Measurements from ENCODE around the gene PTPRG. TPM values are rescaled to one million over a fixed set of nuclear protein-coding genes. Genes with fewer than 3 reads are reported as not detected.

PTPRG gene
- total and polyA plus RNA-seq, 10 of the 15 experiments (the other 5 are each of a cell fraction or from before 2014, with no cell fraction given), result 0.29 to 20.7 (median 1.4) TPM

GRCh38 chr3:61665987-61666386 lies 104.6 kb downstream of the PTPRG start (continued):
- TF ChIP-seq, protein P1, sequence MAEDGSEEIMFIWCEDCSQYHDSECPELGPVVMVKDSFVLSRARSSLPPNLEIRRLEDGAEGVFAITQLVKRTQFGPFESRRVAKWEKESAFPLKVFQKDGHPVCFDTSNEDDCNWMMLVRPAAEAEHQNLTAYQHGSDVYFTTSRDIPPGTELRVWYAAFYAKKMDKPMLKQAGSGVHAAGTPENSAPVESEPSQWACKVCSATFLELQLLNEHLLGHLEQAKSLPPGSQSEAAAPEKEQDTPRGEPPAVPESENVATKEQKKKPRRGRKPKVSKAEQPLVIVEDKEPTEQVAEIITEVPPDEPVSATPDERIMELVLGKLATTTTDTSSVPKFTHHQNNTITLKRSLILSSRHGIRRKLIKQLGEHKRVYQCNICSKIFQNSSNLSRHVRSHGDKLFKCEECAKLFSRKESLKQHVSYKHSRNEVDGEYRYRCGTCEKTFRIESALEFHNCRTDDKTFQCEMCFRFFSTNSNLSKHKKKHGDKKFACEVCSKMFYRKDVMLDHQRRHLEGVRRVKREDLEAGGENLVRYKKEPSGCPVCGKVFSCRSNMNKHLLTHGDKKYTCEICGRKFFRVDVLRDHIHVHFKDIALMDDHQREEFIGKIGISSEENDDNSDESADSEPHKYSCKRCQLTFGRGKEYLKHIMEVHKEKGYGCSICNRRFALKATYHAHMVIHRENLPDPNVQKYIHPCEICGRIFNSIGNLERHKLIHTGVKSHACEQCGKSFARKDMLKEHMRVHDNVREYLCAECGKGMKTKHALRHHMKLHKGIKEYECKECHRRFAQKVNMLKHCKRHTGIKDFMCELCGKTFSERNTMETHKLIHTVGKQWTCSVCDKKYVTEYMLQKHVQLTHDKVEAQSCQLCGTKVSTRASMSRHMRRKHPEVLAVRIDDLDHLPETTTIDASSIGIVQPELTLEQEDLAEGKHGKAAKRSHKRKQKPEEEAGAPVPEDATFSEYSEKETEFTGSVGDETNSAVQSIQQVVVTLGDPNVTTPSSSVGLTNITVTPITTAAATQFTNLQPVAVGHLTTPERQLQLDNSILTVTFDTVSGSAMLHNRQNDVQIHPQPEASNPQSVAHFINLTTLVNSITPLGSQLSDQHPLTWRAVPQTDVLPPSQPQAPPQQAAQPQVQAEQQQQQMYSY (CRISPR knock-in tag; IDR thresholded peaks at IDR 0.05), result no peak
- TF ChIP-seq, protein P2, sequence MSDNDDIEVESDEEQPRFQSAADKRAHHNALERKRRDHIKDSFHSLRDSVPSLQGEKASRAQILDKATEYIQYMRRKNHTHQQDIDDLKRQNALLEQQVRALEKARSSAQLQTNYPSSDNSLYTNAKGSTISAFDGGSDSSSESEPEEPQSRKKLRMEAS (IDR thresholded peaks at IDR 0.05; ENCODE audit: low read depth, low read length), result no peak
- TF ChIP-seq NBN (IDR thresholded peaks at IDR 0.05) (no peak), RCOR1 (conservative IDR thresholded peaks at IDR 0.05; ENCODE audit: low read depth, low read length) (no peak), ZNF622 (IDR thresholded peaks at IDR 0.05) (no peak), SMARCA5 (IDR thresholded peaks at IDR 0.05) (no peak), MEF2B (IDR thresholded peaks at IDR 0.05; ENCODE audit: partially characterized antibody, poor library complexity, severe bottlenecking) (no peak)

- ChIA-PET RAD21 (ENCODE audit: unreplicated experiment) (interaction anchor here (0.7 to 5.9 kb wide), 6 partner anchors 11 to 102 kb away, joined by 3 to 30 read pairs (median 5); no protein-coding TSS in a partner anchor), POLR2A (interaction anchor here (1.0 kb wide), 2 partner anchors 9 to 89 kb away, joined by 3 read pairs; no protein-coding TSS in a partner anchor), SMC1A (ENCODE audit: uncharacterized antibody, unreplicated experiment) (interaction anchor here (0.7 to 3.4 kb wide), 11 partner anchors 8 to 146 kb away, joined by 3 to 16 read pairs (median 4); no protein-coding TSS in a partner anchor), CTCF (interaction anchor here (0.9 to 2.1 kb wide), 5 partner anchors 31 to 106 kb away, joined by 3 to 11 read pairs (median 3); no protein-coding TSS in a partner anchor)
- no peak overlapping the region for H3K9ac ChIP-seq (ENCODE audit: control insufficient read depth, insufficient read depth, low read length)
- no TSS peak for BruUV-seq (replicated peaks)
- no peak overlapping the region for H2AFZ ChIP-seq (ENCODE audit: control insufficient read depth, low read depth, low read length)
- 28% methylated on average over 6 of the region's 6 CpGs for WGBS (ENCODE audit: insufficient coverage, insufficient replicate concordance, low lambda C conversion rate, missing lambda C conversion rate)
- H3K4me2 ChIP-seq (ENCODE audit: control insufficient read depth, insufficient read depth), result no peak overlapping the region
- intact Hi-C loops (cut with micrococcal nuclease; ENCODE audit: unreplicated experiment), result no loop called here
- in situ Hi-C loops (cut with MboI), result no loop called here
- H3K4me1 ChIP-seq (ENCODE audit: control insufficient read depth, insufficient read depth, low read length), result no peaks in the 10 kb centered on the region
- no peak overlapping the region for H3K27ac ChIP-seq (ENCODE audit: control insufficient read depth, insufficient read depth)
- ATAC-seq (no peak), DNase-seq (ENCODE audit: low read depth, low spot score) (no peak), FAIRE-seq (no peak)
- no peaks in the 10 kb centered on the region for H4K20me1 ChIP-seq (ENCODE audit: control insufficient read depth, insufficient read depth)
- H3K4me3 ChIP-seq, result no peak overlapping the region
- no peaks in the 10 kb centered on the region for H3K36me3 ChIP-seq (ENCODE audit: control insufficient read depth in 2 of 2, insufficient read depth in 2 of 2, low read length in 1 of 2)
- no peaks in the 10 kb centered on the region for H3K27me3 ChIP-seq (replicated peaks in 1 of 2; ENCODE audit: control insufficient read depth in 2 of 2, insufficient read depth in 2 of 2, low read length in 1 of 2)
- no peaks in the 10 kb centered on the region for H3K9me3 ChIP-seq (replicated peaks; ENCODE audit: control insufficient read depth, insufficient read depth, low read length)
- H3K79me2 ChIP-seq (ENCODE audit: control insufficient read depth, insufficient read depth, low read length), result no peaks in the 10 kb centered on the region
- TF ChIP-seq HCFC1 (IDR thresholded peaks at IDR 0.05; ENCODE audit: low read length), result no peak
- no peak for TF ChIP-seq SMAD5 (IDR thresholded peaks at IDR 0.05; ENCODE audit: low read depth)
- TF ChIP-seq KLF5 (IDR thresholded peaks at IDR 0.05; ENCODE audit: partially characterized antibody), result no peak
- no peak for TF ChIP-seq PAX5 (IDR thresholded peaks at IDR 0.05; ENCODE audit: borderline replicate concordance, low read depth, low read length)
- TF ChIP-seq GATAD2B (conservative IDR thresholded peaks at IDR 0.05; ENCODE audit: low read depth), result no peak
- no peak for TF ChIP-seq EGR1 (IDR thresholded peaks at IDR 0.05; ENCODE audit: borderline replicate concordance in 1 of 2, low read depth in 2 of 2, low read length in 2 of 2)
- TF ChIP-seq, protein P3, sequence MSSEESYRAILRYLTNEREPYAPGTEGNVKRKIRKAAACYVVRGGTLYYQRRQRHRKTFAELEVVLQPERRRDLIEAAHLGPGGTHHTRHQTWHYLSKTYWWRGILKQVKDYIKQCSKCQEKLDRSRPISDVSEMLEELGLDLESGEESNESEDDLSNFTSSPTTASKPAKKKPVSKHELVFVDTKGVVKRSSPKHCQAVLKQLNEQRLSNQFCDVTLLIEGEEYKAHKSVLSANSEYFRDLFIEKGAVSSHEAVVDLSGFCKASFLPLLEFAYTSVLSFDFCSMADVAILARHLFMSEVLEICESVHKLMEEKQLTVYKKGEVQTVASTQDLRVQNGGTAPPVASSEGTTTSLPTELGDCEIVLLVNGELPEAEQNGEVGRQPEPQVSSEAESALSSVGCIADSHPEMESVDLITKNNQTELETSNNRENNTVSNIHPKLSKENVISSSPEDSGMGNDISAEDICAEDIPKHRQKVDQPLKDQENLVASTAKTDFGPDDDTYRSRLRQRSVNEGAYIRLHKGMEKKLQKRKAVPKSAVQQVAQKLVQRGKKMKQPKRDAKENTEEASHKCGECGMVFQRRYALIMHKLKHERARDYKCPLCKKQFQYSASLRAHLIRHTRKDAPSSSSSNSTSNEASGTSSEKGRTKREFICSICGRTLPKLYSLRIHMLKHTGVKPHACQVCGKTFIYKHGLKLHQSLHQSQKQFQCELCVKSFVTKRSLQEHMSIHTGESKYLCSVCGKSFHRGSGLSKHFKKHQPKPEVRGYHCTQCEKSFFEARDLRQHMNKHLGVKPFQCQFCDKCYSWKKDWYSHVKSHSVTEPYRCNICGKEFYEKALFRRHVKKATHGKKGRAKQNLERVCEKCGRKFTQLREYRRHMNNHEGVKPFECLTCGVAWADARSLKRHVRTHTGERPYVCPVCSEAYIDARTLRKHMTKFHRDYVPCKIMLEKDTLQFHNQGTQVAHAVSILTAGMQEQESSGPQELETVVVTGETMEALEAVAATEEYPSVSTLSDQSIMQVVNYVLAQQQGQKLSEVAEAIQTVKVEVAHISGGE (CRISPR knock-in tag; IDR thresholded peaks at IDR 0.05), result no peak
- TF ChIP-seq YY1 (IDR thresholded peaks at IDR 0.05; ENCODE audit: low read depth, low read length), result no peak
- TF ChIP-seq STAT3 (IDR thresholded peaks at IDR 0.05; ENCODE audit: low read depth, low read length), result no peak
Observed at GRCh38 chr3:61666615-61667330, 105.4 kb downstream of the PTPRG start.
